DMS153 treated with DMSO at 0.1 percent for 48 hours (cell line): ENCODE data around the gene ACTR3C.
"Not testable (repeated sequence)": the region's sequence is repeated elsewhere in the genome, so short reads cannot be mapped to it uniquely, and the experiment has no call there.

Experiments used
- DNase-seq: peaks from one replicate; lab custom pipeline; 2025; ENCODE audit not compliant: unreplicated experiment; lab: John Stamatoyannopoulos, UW

Gene ACTR3C

GRCh38 chr7:150285849-150286754 lies 37.2 kb downstream of the ACTR3C start:
- not testable (repeated sequence) for DNase-seq

DNA sequence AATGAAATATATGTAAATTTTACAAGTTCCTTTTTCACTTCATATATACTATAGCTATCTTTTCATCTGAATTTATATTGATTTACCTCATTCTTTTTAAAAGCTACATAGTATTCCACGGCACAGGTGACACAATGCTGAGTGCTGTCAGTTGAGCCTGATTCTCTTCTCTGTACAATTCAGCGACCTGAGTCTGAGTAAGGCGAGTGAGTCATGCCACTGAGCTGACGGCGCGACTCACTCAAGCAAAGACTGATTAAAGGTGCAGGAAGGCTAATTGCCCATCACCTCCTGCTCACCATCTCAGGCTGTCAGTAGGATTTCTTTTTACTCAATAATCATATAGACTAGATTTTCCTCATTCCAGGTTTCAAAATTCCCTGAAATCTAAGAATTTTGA lies 39.7 kb downstream of the ACTR3C start:
- not testable (repeated sequence) for DNase-seq

DNA sequence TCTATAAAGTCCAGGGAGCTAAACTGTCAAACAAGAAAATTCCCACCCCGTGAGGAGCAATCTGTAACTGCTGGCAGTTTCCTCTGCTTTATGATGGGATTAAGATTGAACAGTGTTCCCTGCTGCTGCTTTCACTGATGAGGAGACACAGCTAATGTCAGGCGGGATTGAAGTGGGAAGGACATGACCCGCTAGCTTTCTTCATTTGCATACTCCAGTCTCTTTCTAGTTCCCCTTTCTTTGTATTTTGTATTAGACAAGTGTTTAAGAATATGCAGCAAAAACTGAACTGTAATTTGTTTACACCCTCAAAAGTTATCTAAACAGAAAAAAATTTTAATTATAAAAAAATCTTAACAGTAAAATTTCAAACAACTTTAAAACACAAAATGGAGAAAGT lies 40.2 kb downstream of the ACTR3C start:
- not testable (repeated sequence) for DNase-seq

- not testable (repeated sequence) for DNase-seq
These were observed 41.5 kb downstream of the ACTR3C start for GRCh38 chr7:150281681-150282403.

GRCh38 chr7:150278383-150278782 lies 45.0 kb downstream of the ACTR3C start:
- DNase-seq: not testable (repeated sequence)

DNA sequence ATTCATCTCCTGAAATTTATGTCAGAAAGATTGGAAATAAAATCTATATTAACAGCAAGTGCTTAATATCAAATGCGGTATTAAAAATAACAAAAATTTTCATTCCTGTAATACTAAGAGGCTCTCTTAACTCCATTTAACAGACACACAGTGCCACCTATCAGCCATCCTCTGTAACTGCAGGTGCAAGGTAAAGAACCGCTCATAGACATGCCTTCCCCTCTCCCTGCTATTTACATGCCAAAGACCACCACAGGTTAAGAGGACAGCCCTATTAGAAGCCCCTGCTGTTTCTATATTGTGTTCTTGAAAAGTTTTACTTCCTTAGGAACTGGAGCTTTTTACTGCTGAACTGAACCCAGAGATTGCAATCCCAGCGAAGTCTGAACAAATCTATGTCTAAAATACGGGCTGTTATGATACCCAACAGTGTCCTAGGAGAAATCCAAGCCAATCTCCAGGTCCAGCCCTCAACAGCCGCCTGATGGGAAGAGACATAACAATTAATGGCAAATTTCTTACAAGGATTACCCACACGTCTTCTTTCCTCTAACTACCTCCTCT lies 47.1 kb downstream of the ACTR3C start:
- DNase-seq: peak; percentile 39

- DNase-seq: not testable (repeated sequence)
These were observed 51.4 kb downstream of the ACTR3C start for GRCh38 chr7:150271898-150272297.

GRCh38 chr7:150270101-150270824 lies 53.1 kb downstream of the ACTR3C start:
- DNase-seq: not testable (repeated sequence)

- not testable (repeated sequence) for DNase-seq
These were observed 54.5 kb downstream of the ACTR3C start for GRCh38 chr7:150268798-150269197.

DNA sequence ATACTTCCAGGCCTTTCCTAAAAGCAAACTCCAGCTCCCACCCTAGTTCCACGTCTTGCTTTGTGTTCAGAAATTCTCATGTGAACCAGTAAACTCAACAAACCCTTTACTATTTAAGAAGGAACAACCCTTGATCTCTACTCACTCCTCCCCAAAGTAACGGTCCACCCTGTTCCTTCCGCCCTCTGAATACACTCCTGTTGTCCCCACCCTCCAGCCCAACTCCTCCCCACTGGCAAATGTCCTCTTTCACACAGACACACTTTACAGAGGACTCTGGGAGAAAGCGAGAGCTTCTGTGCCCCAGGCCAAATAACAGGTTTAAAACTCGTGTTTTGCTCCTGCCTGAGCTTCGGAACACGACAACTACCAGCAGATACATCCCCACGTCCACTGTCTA lies 55.1 kb downstream of the ACTR3C start:
- not testable (repeated sequence) for DNase-seq

DNA sequence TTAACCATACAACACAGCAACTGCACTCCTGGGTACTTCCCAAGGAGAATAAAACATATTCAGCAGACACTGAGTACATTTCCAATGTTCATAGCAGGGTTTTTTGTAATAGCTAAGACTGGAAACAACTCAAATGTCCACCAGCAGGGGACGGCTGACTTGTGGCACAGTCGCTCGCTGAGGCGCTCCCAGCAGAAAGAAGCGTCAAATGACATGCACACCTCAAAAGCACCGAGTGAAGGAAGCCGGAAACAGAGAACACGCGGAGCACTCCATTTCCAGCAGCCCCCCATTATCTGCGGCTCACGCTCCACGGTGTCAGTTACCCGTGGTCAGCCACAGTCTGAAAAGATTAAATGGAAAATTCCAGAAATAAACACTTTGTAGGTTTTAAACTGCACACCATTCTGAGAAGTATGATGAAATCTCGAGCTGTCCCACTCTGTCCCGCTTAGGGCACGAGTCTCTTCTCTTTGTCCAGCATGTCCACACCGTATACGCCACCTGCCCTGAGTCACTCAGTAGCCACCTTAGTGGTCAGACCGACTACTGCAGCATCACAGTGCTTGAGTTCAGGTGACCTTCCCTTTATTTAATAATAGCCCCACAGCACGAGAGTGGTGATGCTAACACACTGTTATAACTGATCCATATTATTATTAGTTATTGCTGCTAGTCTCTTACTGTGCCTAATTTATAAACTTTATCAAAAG lies 56.2 kb downstream of the ACTR3C start:
- DNase-seq: not testable (repeated sequence)

DNA sequence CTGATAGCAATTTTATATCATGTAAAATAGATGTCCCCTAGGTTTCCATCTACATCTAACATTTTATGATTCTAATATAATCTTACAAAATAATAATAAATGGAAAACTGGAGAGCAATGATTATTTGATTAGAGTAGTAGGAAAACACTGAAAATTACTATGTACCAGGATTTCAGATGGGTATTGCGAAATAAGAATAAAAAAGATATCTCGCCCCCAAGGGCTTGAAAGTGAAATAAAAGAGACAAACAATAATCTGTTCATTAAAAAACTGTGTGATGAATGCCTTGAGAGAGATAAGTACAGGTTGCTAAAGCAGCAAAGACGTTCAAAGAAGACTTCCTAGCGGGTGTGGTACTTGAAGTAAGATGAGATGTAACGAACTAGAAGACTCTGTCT lies 60.7 kb downstream of the ACTR3C start:
- not testable (repeated sequence) for DNase-seq

GRCh38 chr7:150247745-150248144 lies 75.6 kb downstream of the ACTR3C start:
- not testable (repeated sequence) for DNase-seq

GRCh38 chr7:150245208-150245607 lies 78.1 kb downstream of the ACTR3C start:
- not testable (repeated sequence) for DNase-seq

DNA sequence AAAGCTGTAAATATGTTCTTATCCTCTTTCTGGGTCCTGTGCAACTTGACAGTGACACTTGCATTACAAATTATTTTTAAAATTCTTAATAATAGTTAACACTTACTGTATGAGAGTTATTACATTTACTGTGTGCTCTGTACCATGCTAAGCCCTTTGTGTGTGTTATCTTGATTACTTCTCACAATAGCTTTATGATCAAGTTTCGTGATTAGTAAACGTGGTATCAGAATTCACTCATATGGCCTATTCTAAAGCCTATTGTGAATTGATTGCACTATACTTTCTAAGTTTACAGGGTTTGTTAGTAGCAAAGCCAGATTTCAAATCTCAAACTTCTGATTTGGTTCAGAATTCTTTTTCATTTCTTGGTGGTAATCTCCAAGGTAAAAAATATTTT lies 80.4 kb downstream of the ACTR3C start:
- not testable (repeated sequence) for DNase-seq

GRCh38 chr7:150225444-150225843 lies 97.9 kb downstream of the ACTR3C start:
- not testable (repeated sequence) for DNase-seq

DNA sequence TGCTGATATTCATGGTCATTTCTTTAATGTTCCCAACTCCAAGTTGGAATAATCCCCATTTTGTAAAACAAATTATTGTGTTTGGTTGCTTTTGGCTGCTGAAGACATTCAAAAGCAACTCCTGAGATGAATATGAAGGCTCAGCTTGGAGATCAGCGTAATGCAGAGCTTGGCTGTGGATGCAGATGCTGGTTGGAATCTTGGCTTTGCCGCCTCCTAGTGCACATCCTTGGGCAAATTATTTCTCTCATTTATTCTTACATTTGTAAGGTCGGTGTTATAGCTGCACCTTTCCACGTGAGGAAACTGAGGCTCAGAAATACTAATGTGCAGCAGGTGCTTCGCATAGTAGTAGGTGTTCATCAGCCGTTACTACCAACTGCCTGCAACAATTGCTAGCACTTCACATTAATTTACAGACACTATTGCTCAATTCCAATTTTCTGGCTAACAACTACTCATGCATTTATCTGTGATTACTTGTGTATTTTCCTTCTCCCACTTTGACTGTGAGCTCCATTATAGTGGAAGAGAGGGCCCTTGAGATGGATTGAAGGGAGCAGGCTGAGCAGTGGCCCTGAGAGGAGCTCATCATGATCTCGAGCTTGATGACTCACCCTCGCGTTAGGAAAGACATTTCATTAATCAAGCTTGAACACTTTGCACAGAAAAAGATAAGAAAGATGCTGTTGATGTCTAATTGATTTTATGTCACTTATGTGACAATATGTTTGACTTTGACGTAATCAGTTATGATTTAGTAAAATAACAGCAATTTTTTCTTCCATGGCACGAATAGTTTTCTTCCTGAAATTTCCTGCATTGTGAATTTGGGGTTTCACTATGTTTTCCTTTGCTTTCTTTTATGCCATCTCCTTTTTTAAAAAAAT lies 101.0 kb downstream of the ACTR3C start:
- not testable (repeated sequence) for DNase-seq

DNA sequence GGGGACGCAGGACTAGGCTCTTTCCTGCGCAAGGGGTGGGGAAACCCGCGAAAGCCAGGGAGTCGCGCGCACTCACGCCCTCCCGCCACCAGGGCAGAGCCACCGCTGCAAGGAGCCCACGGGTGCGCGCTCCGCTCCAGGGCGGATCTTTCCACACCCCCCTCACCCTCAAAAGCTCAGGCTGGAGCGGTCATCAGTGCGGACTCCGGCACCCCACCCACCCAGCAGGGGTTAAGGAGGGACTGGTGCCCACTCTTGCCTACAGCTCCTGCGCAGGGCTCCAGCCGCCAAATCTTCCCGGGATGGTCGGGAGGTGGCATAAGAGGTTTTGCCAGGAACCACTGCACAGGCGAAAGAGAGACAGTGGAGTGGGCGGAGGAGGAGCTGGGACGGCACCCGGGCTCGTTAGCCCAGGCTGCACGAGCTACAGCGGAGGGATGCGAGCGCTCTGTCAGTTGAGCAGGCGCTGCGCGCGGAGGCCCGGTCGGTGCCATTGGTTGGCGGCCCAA lies 102.6 kb downstream of the ACTR3C start:
- not testable (repeated sequence) for DNase-seq
